Measurements from ENCODE around the gene IPO5.

The IPO5 gene

DNA sequence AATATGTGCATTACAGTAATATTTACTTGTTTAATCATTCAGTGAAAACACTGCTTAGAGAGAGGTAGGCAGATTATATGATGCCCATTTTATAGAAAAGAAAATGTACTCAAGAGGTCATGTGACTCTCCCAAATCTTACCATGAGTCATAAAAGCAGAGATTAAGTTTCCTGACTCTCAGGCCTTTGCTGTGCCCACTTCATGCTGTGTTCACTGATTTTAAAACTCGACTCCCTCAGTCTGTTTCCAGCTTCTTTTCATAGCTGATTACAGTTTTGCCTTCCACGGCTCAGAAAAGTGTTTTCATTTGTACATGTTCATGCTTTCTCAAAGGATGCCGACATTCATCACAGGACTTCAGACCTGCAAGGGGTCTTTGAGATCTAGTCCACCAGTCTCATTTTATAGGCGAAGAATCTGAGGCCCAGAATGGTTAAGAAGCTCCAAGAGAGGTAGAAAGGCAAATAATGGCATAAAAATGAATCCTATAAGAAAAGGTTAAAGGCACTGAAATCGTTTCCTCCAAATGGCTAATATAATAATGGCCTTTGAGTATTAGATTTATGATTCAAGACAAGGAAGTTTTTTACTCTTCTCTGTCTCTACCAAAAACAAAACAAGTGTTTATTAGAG, 9.0 kb upstream of the IPO5 start:
- Histone ChIP-seq H2AK5ac (ENCODE audit: low read depth, low read length) (no peak overlapping the region), H3K14ac (ENCODE audit: low read length) (no peak overlapping the region), H3K4me1 (ENCODE audit: control insufficient read depth in 2 of 2, insufficient read depth in 1 of 2, low read depth in 1 of 2, low read length in 2 of 2) (no peaks in the 10 kb centered on the region), H3K9ac (ENCODE audit: low read depth, low read length, poor library complexity) (no peak overlapping the region), H3K23ac (ENCODE audit: low read depth, low read length, poor library complexity) (no peak overlapping the region), H3K4ac (ENCODE audit: low read length) (no peak overlapping the region), H2BK120ac (ENCODE audit: low read depth, low read length) (no peak overlapping the region), H3K4me2 (ENCODE audit: insufficient read depth, low read length, poor library complexity, severe bottlenecking) (no peak overlapping the region), H4K91ac (ENCODE audit: low read depth, low read length, poor library complexity) (no peak overlapping the region), H3K18ac (ENCODE audit: low read length) (no peak overlapping the region), H2AFZ (ENCODE audit: low read length) (peak overlapping the region; percentile 57), H2BK12ac (ENCODE audit: low read length) (no peak overlapping the region), H3K4me3 (ENCODE audit: low read length in 2 of 2) (no peak overlapping the region), H3K9me3 (replicated peaks in 1 of 2; ENCODE audit: control insufficient read depth in 2 of 2, insufficient read depth in 1 of 2, low read depth in 1 of 2, low read length in 2 of 2) (no peaks in the 10 kb centered on the region), H3K36me3 (replicated peaks in 1 of 2; ENCODE audit: control insufficient read depth in 2 of 2, insufficient read depth in 2 of 2, low read length in 2 of 2) (no peaks in the 10 kb centered on the region), H4K8ac (ENCODE audit: low read depth, low read length) (no peak overlapping the region), H3K27me3 (ENCODE audit: control insufficient read depth in 3 of 3, insufficient read depth in 3 of 3, low read depth in 1 of 3, low read length in 3 of 3) (no peaks in the 10 kb centered on the region), H2BK5ac (ENCODE audit: low read length) (no peak overlapping the region), H3K79me1 (ENCODE audit: low read depth, low read length) (no peaks in the 10 kb centered on the region), H2BK15ac (ENCODE audit: low read length) (no peak overlapping the region), H3K27ac (replicated peaks; ENCODE audit: low read length) (no peak overlapping the region)
- no peak for DNase-seq (ENCODE audit: low spot score)
- no CpG with 5 or more reads among the region's 5 CpGs for WGBS, 2 donors (ENCODE audit: extremely low coverage in 2 of 2, insufficient read length in 2 of 2, insufficient replicate concordance in 1 of 2)

DNA sequence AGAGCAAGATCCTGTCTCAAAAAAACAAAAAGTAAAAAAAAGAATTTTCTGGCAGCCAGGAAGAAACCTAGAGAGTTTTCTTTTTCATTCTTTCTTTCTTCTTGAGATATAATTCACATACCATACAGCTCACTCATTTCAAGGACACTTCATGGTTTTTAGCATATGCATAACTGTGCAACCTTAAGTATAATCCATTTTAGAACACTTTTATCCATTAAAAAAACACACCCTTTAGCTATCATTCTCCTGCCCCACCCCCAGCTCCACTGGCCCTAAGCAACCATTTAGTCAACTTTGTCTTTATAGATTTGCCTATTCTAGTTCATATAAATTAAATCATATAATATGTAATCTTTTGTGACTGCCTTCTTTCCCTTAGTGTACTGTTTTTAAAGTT, 8.1 kb upstream of the IPO5 start:
- H2BK5ac ChIP-seq (ENCODE audit: low read length), result no peak overlapping the region
- H3K9me3 ChIP-seq (replicated peaks in 1 of 2; ENCODE audit: control insufficient read depth in 2 of 2, insufficient read depth in 1 of 2, low read depth in 1 of 2, low read length in 2 of 2), result no peaks in the 10 kb centered on the region
- H4K8ac ChIP-seq (ENCODE audit: low read depth, low read length), result no peak overlapping the region
- H3K36me3 ChIP-seq (replicated peaks in 1 of 2; ENCODE audit: control insufficient read depth in 2 of 2, insufficient read depth in 2 of 2, low read length in 2 of 2), result no peaks in the 10 kb centered on the region
- no peak overlapping the region for H3K4me3 ChIP-seq (ENCODE audit: low read length in 2 of 2)
- no peak overlapping the region for H2AFZ ChIP-seq (ENCODE audit: low read length)
- H4K91ac ChIP-seq (ENCODE audit: low read depth, low read length, poor library complexity), result no peak overlapping the region
- no peak overlapping the region for H2BK120ac ChIP-seq (ENCODE audit: low read depth, low read length)
- H2BK15ac ChIP-seq (ENCODE audit: low read length), result no peak overlapping the region
- no peak for DNase-seq (ENCODE audit: low spot score)
- H3K23ac ChIP-seq (ENCODE audit: low read depth, low read length, poor library complexity), result no peak overlapping the region
- H3K4me2 ChIP-seq (ENCODE audit: insufficient read depth, low read length, poor library complexity, severe bottlenecking), result no peak overlapping the region
- H2AK5ac ChIP-seq (ENCODE audit: low read depth, low read length), result no peak overlapping the region
- H3K9ac ChIP-seq (ENCODE audit: low read depth, low read length, poor library complexity), result no peak overlapping the region
- no peak overlapping the region for H2BK12ac ChIP-seq (ENCODE audit: low read length)
- H3K14ac ChIP-seq (ENCODE audit: low read length), result no peak overlapping the region
- no peaks in the 10 kb centered on the region for H3K27me3 ChIP-seq (ENCODE audit: control insufficient read depth in 3 of 3, insufficient read depth in 3 of 3, low read depth in 1 of 3, low read length in 3 of 3)
- no peak overlapping the region for H3K18ac ChIP-seq (ENCODE audit: low read length)
- H3K27ac ChIP-seq (replicated peaks; ENCODE audit: low read length), result no peak overlapping the region
- no peaks in the 10 kb centered on the region for H3K4me1 ChIP-seq (ENCODE audit: control insufficient read depth in 2 of 2, insufficient read depth in 1 of 2, low read depth in 1 of 2, low read length in 2 of 2)
- H3K4ac ChIP-seq (ENCODE audit: low read length), result no peak overlapping the region
- H3K79me1 ChIP-seq (ENCODE audit: low read depth, low read length), result no peaks in the 10 kb centered on the region

DNA sequence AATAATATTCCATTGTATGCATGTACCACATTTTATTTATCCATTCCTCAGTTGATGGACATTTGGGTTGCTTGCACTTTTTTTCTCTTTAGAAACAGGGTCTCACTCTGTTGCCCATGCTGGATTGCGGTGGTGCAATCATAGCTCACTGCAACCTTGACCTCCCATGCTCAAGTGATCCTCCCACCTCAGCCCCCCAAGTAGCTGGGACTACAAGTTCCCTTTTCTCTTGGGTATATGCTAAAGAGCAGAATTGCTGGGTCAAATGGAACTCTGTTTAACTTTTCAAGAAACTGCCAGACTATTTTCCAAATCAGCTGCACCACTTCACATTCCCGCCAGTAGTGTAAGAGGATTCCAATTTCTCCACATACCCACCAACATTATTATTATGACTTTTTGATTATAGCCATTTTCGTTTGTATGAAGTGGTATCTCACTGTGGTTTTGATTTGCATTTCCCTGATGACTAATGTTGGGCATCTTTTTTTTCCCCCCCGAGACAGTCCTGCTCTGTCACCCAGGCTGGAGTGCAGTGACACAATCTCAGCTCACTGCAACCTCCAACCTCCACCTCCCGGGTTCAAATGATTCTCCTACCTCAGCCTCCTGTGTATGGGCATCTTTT, 7.6 kb upstream of the IPO5 start:
- Histone ChIP-seq H4K91ac (ENCODE audit: low read depth, low read length, poor library complexity) (no peak overlapping the region), H3K4ac (ENCODE audit: low read length) (no peak overlapping the region), H3K27me3 (ENCODE audit: control insufficient read depth in 3 of 3, insufficient read depth in 3 of 3, low read depth in 1 of 3, low read length in 3 of 3) (no peaks in the 10 kb centered on the region), H4K8ac (ENCODE audit: low read depth, low read length) (no peak overlapping the region), H2AFZ (ENCODE audit: low read length) (no peak overlapping the region), H3K4me1 (ENCODE audit: control insufficient read depth in 2 of 2, insufficient read depth in 1 of 2, low read depth in 1 of 2, low read length in 2 of 2) (no peaks in the 10 kb centered on the region), H3K79me1 (ENCODE audit: low read depth, low read length) (no peaks in the 10 kb centered on the region), H3K18ac (ENCODE audit: low read length) (no peak overlapping the region), H3K4me2 (ENCODE audit: insufficient read depth, low read length, poor library complexity, severe bottlenecking) (no peak overlapping the region), H2BK12ac (ENCODE audit: low read length) (no peak overlapping the region), H3K9me3 (replicated peaks in 1 of 2; ENCODE audit: control insufficient read depth in 2 of 2, insufficient read depth in 1 of 2, low read depth in 1 of 2, low read length in 2 of 2) (no peaks in the 10 kb centered on the region), H2BK5ac (ENCODE audit: low read length) (no peak overlapping the region), H3K27ac (replicated peaks; ENCODE audit: low read length) (no peak overlapping the region), H3K9ac (ENCODE audit: low read depth, low read length, poor library complexity) (no peak overlapping the region), H3K23ac (ENCODE audit: low read depth, low read length, poor library complexity) (no peak overlapping the region), H3K36me3 (replicated peaks in 1 of 2; ENCODE audit: control insufficient read depth in 2 of 2, insufficient read depth in 2 of 2, low read length in 2 of 2) (no peaks in the 10 kb centered on the region), H2AK5ac (ENCODE audit: low read depth, low read length) (no peak overlapping the region), H3K4me3 (ENCODE audit: low read length in 2 of 2) (no peak overlapping the region), H2BK120ac (ENCODE audit: low read depth, low read length) (no peak overlapping the region), H3K14ac (ENCODE audit: low read length) (no peak overlapping the region), H2BK15ac (ENCODE audit: low read length) (no peak overlapping the region)
- DNase-seq (ENCODE audit: low spot score), result no peak
- WGBS, 2 donors (ENCODE audit: extremely low coverage in 2 of 2, insufficient read length in 2 of 2, insufficient replicate concordance in 1 of 2), result no CpG with 5 or more reads among the region's 5 CpGs

DNA sequence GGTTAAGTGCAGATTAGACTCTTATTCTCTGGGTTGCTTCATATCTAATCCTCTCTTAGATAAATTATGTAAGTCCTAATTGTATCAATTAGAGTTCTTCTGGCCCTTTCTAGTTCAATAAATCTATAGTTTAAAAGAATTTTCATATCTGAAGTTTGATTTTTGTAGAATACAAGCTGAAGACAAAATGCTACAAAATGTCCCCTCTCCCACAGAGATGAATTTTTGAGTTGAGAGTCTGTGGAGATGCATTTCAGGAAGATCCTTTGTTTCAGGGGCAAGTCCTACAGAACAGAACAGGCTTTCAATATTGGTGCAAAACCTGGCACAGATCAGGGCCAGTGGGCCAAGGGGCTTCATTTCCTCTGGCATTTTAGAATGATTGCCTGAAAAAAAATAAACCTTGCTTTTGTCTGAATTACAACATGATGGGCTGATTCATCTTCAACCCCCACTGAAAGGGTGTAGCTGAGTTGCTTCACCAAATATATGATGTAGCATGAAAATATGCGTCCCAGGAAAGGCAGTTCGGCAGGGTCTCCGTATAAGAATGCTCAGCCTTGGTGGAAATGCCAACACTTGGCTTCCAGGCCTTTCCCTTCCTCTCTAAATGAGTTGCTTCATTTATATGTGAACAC, 6.4 kb upstream of the IPO5 start:
- Histone ChIP-seq H3K27me3 (ENCODE audit: control insufficient read depth in 3 of 3, insufficient read depth in 3 of 3, low read depth in 1 of 3, low read length in 3 of 3) (no peaks in the 10 kb centered on the region), H3K4me1 (ENCODE audit: control insufficient read depth in 2 of 2, insufficient read depth in 1 of 2, low read depth in 1 of 2, low read length in 2 of 2) (no peaks in the 10 kb centered on the region), H2AFZ (ENCODE audit: low read length) (no peak overlapping the region), H3K4me2 (ENCODE audit: insufficient read depth, low read length, poor library complexity, severe bottlenecking) (no peak overlapping the region), H3K4me3 (ENCODE audit: low read length in 2 of 2) (no peak overlapping the region), H3K4ac (ENCODE audit: low read length) (no peak overlapping the region), H3K14ac (ENCODE audit: low read length) (no peak overlapping the region), H2AK5ac (ENCODE audit: low read depth, low read length) (no peak overlapping the region), H4K91ac (ENCODE audit: low read depth, low read length, poor library complexity) (no peak overlapping the region), H4K8ac (ENCODE audit: low read depth, low read length) (no peak overlapping the region), H3K36me3 (replicated peaks in 1 of 2; ENCODE audit: control insufficient read depth in 2 of 2, insufficient read depth in 2 of 2, low read length in 2 of 2) (no peaks in the 10 kb centered on the region), H3K27ac (replicated peaks; ENCODE audit: low read length) (no peak overlapping the region), H2BK5ac (ENCODE audit: low read length) (no peak overlapping the region), H3K9ac (ENCODE audit: low read depth, low read length, poor library complexity) (no peak overlapping the region), H3K18ac (ENCODE audit: low read length) (no peak overlapping the region), H3K23ac (ENCODE audit: low read depth, low read length, poor library complexity) (no peak overlapping the region), H3K9me3 (replicated peaks in 1 of 2; ENCODE audit: control insufficient read depth in 2 of 2, insufficient read depth in 1 of 2, low read depth in 1 of 2, low read length in 2 of 2) (no peaks in the 10 kb centered on the region), H2BK12ac (ENCODE audit: low read length) (no peak overlapping the region), H3K79me1 (ENCODE audit: low read depth, low read length) (no peaks in the 10 kb centered on the region), H2BK15ac (ENCODE audit: low read length) (no peak overlapping the region), H2BK120ac (ENCODE audit: low read depth, low read length) (no peak overlapping the region)
- WGBS, 2 donors (ENCODE audit: extremely low coverage in 2 of 2, insufficient read length in 2 of 2, insufficient replicate concordance in 1 of 2), result no CpG with 5 or more reads among the region's 3 CpGs
- no peak for DNase-seq (ENCODE audit: low spot score)

Measured in neuronal stem cell (in vitro differentiated cells).